HepG2 (cell line): Measurements from ENCODE around the gene PPP1R9A. TPM values are rescaled to one million over a fixed set of nuclear protein-coding genes. Genes with fewer than 3 reads are reported as not detected.

ENCODE experiments used
- ATAC-seq: fragments of 200-7000 bp; cut with Tn5 transposase; 3 replicates; pipeline ENCODE4 v1.9.1; 2020; ENCODE audit warnings: mild to moderate bottlenecking, moderate library complexity
- BruUV-seq: library from RNA; stranded (reverse); fragments of 400-500 nt; replicated peaks from 2 replicates; lab custom pipeline; 2021; lab: Mats Ljungman, UMichigan
- CTCF ChIA-PET: fragments of 300-600 bp; formaldehyde crosslinking; extraction: SDS; loops from one replicate; lab custom pipeline; 2021; ENCODE audit warnings: low total read pairs, inconsistent platforms, low intra/inter-chr PET ratio; lab: Yijun Ruan, JAX
- POLR2A ChIA-PET: fragments of 350-600 bp; sonication (Branson Sonifier 250); formaldehyde crosslinking; loops from one replicate; lab custom pipeline; 2020; ENCODE audit warnings: antibody characterized with exemption, inconsistent platforms; lab: Yijun Ruan, JAX
- DNase-seq: peaks from one replicate; pipeline ENCODE4 v3.0.0-alpha.2; 2015; ENCODE audit warnings: low spot score
- FAIRE-seq: peaks from 3 replicates; lab custom pipeline; 2011; peaks lifted over from hg19 to GRCh38; lab: Jason Lieb, UNC
- H2AFZ ChIP-seq: one replicate; pipeline ENCODE4 v1.6.1; 2011; ENCODE audit warnings: low read length, inconsistent platforms
- H3K27ac ChIP-seq: fragments of 300-600 bp; 3 replicates; pipeline ENCODE4 v1.8.0; 2011; ENCODE audit warnings: mixed run types, mild to moderate bottlenecking, mixed read lengths, low read length, inconsistent platforms; ENCODE audit not compliant: insufficient read depth; ENCODE audit errors: extremely low read length
- H3K27me3 ChIP-seq, 2 experiments: fragments of 200-600 bp in 1 of 2; 2 replicates in 1 of 2; 3 replicates in 1 of 2; pipeline versions ENCODE4 v1.6.0 to v1.8.0; 2011; ENCODE audit warnings: low read length in 2 of 2, mild to moderate bottlenecking in 2 of 2, moderate library complexity in 2 of 2, inconsistent platforms in 1 of 2; ENCODE audit not compliant: insufficient read depth in 2 of 2, control insufficient read depth in 1 of 2
- H3K36me3 ChIP-seq, 2 experiments: fragments of 200-600 bp in 1 of 2; replicated peaks in 1 of 2; 2 replicates in 1 of 2; 3 replicates in 1 of 2; pipeline versions ENCODE4 v1.5.1 to v1.8.0; 2011; ENCODE audit warnings: low read length in 2 of 2, inconsistent platforms in 1 of 2; ENCODE audit not compliant: insufficient read depth in 2 of 2, control insufficient read depth in 1 of 2
- H3K4me1 ChIP-seq: 2 replicates; pipeline ENCODE4 v1.5.1; 2012; ENCODE audit warnings: low read length, inconsistent platforms; ENCODE audit not compliant: insufficient read depth
- H3K4me2 ChIP-seq: 2 replicates; pipeline ENCODE4 v1.6.0; 2011; ENCODE audit warnings: low read depth, low read length, inconsistent platforms
- H3K4me3 ChIP-seq, 3 experiments: fragments of 200-600 bp in 1 of 3; sonication (generic), shearing (Covaris generic) in 1 of 3; replicated peaks in 1 of 3; 2 replicates each; pipeline ENCODE4 v1.5.1; 2011 to 2016; ENCODE audit warnings: low read length in 3 of 3, inconsistent platforms in 2 of 3, low read depth in 2 of 3, mild to moderate bottlenecking in 2 of 3, control low read depth in 1 of 3, mixed read lengths in 1 of 3; ENCODE audit not compliant: insufficient read depth in 1 of 3
- H3K79me2 ChIP-seq: one replicate; pipeline ENCODE4 v1.6.1; 2011; ENCODE audit warnings: low read length, inconsistent platforms; ENCODE audit not compliant: insufficient read depth
- H3K9ac ChIP-seq: 2 replicates; pipeline ENCODE4 v1.6.0; 2011; ENCODE audit warnings: mild to moderate bottlenecking, low read depth, low read length, inconsistent platforms; ENCODE audit not compliant: insufficient read depth
- H3K9me3 ChIP-seq: 2 replicates; pipeline ENCODE4 v1.5.1; 2012; ENCODE audit warnings: mild to moderate bottlenecking, low read length
- H4K20me1 ChIP-seq: 2 replicates; pipeline ENCODE4 v1.6.0; 2011; ENCODE audit warnings: inconsistent platforms, mild to moderate bottlenecking, low read length, moderate library complexity; ENCODE audit not compliant: insufficient read depth
- POLR2AphosphoS2 ChIP-seq: IDR thresholded peaks from 2 replicates; pipeline ENCODE4 v1.6.1; 2011; ENCODE audit warnings: low read depth, low read length, improper control_type of control experiment
- STAG1 ChIP-seq: sonication (generic); formaldehyde crosslinking; IDR thresholded peaks from 2 replicates; pipeline ENCODE4 v1.4.0; 2020; ENCODE audit warnings: missing genetic modification reagents
- ZBTB25 ChIP-seq: IDR thresholded peaks from 2 replicates; pipeline ENCODE4 v1.6.1; 2018; ENCODE audit warnings: missing genetic modification reagents
- ZNF33B ChIP-seq: sonication (generic); formaldehyde crosslinking; IDR thresholded peaks from 2 replicates; pipeline ENCODE4 v1.5.1; 2020; ENCODE audit warnings: mild to moderate bottlenecking, missing genetic modification reagents
- WGBS: methylation state at CpG from one replicate; pipeline ENCODE4 v1.1.6; 2017; ENCODE audit warnings: low lambda C conversion rate; 5-methylcytosine and 5-hydroxymethylcytosine counted together
- in situ Hi-C: cut with HindIII; loops from 2 replicates; pipeline ENCODE4 v1.10.0; 2017; ENCODE audit warnings: low pct_unique_long_range_greater_than_20kb; ENCODE audit not compliant: extremely low pct_ligation_motif_present
- intact Hi-C: fragments of 100-400 bp; cut with micrococcal nuclease; formaldehyde crosslinking; loops from one replicate; pipeline ENCODE4 v1.10.0; 2022; ENCODE audit not compliant: unreplicated experiment
- polyA plus RNA-seq, 8 experiments: library from polyadenylated mRNA; depleted of rRNA in 3 of 8; stranded (reverse) in 7 of 8; unstranded in 1 of 8; fragments of >200 nt; fragmentation: Illumina TruSeq in 4 of 8; extraction: Trizol in 4 of 8; gene quantifications; 2 replicates each; pipeline versions ENCODE4 v1.2.1 to v1.2.3, GENCODE V29; 2011 to 2016; ENCODE audit warnings: low read depth in 4 of 8, missing spikeins in 1 of 8, mixed read lengths in 1 of 8; ENCODE audit not compliant: insufficient read depth in 1 of 8
- total RNA-seq, 5 experiments: library from RNA; depleted of rRNA; stranded (reverse); fragments of >200 nt; fragmentation: Illumina TruSeq; extraction: Trizol; gene quantifications; 2 replicates each; pipeline ENCODE4 v1.2.3, GENCODE V29; 2016; ENCODE audit warnings: low read depth in 1 of 5
- TF ChIP-seq, protein P1 (sequence below): sonication (generic); formaldehyde crosslinking; IDR thresholded peaks from 2 replicates; pipeline ENCODE4 v1.4.0; 2020; ENCODE audit warnings: missing genetic modification reagents, low read depth, mild to moderate bottlenecking, borderline replicate concordance
- TF ChIP-seq, protein P2 (sequence below): fragments of 450-650 bp; IDR thresholded peaks from 2 replicates; pipeline ENCODE4 v1.6.1; 2016
- TF ChIP-seq, protein P3 (sequence below): sonication (generic); formaldehyde crosslinking; IDR thresholded peaks from 2 replicates; pipeline ENCODE4 v1.5.0; 2020; ENCODE audit warnings: mild to moderate bottlenecking, missing genetic modification reagents, moderate library complexity

The PPP1R9A gene
- total and polyA plus RNA-seq, 2 of the 13 experiments (the other 11 are each of a cell fraction or from before 2014, with no cell fraction given), result 11.4 to 31.9 TPM

DNA sequence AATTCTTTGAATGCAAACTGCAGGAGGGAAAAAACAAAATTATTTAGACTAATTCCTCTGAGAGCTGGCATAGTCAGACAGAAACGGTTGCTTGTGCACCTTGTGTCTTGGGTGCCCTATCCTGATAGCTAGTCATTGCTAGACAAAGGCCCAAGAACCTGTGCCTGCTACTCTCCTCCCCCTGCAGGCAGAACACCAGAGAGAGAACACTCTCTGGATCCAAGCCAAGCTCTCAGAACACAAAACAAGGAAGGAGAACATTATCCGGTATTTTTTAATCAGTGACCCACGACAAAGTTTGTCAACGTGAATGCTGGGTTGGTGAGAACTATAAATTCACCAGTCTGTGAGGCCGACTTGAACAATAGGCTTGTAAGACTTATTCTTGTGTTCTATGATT lies 18.8 kb upstream of the PPP1R9A start:
- FAIRE-seq, result peak; percentile 18
- no peak overlapping the region for H3K4me2 ChIP-seq
- H3K27ac ChIP-seq, result no peak overlapping the region
- H3K4me1 ChIP-seq, result no peaks in the 10 kb centered on the region
- no peaks in the 10 kb centered on the region for H3K36me3 ChIP-seq
- H3K79me2 ChIP-seq, result no peaks in the 10 kb centered on the region
- no peaks in the 10 kb centered on the region for H4K20me1 ChIP-seq
- H3K9ac ChIP-seq, result no peak overlapping the region
- peak; percentile 25 for DNase-seq
- CTCF ChIA-PET, result no interaction called here
- in situ Hi-C loops, result no loop called here
- no peaks in the 10 kb centered on the region for H3K9me3 ChIP-seq
- intact Hi-C loops, result no loop called here
- TF ChIP-seq, protein P1, sequence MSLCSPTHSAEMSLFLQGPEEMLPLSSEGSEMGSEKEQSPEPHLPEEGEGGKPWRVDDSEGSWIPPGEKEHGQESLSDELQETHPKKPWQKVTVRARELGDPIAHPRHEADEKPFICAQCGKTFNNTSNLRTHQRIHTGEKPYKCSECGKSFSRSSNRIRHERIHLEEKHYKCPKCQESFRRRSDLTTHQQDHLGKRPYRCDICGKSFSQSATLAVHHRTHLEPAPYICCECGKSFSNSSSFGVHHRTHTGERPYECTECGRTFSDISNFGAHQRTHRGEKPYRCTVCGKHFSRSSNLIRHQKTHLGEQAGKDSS (CRISPR knock-in tag), result no peak
- TF ChIP-seq STAG1 (CRISPR knock-in tag), result peak; percentile 43
- TF ChIP-seq POLR2AphosphoS2, result no peak
- TF ChIP-seq, protein P2, sequence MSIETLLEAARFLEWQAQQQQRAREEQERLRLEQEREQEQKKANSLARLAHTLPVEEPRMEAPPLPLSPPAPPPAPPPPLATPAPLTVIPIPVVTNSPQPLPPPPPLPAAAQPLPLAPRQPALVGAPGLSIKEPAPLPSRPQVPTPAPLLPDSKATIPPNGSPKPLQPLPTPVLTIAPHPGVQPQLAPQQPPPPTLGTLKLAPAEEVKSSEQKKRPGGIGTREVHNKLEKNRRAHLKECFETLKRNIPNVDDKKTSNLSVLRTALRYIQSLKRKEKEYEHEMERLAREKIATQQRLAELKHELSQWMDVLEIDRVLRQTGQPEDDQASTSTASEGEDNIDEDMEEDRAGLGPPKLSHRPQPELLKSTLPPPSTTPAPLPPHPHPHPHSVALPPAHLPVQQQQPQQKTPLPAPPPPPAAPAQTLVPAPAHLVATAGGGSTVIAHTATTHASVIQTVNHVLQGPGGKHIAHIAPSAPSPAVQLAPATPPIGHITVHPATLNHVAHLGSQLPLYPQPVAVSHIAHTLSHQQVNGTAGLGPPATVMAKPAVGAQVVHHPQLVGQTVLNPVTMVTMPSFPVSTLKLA, result no peak
- TF ChIP-seq ZNF33B (CRISPR knock-in tag), result no peak
- no peak for TF ChIP-seq ZBTB25
- TF ChIP-seq, protein P3, sequence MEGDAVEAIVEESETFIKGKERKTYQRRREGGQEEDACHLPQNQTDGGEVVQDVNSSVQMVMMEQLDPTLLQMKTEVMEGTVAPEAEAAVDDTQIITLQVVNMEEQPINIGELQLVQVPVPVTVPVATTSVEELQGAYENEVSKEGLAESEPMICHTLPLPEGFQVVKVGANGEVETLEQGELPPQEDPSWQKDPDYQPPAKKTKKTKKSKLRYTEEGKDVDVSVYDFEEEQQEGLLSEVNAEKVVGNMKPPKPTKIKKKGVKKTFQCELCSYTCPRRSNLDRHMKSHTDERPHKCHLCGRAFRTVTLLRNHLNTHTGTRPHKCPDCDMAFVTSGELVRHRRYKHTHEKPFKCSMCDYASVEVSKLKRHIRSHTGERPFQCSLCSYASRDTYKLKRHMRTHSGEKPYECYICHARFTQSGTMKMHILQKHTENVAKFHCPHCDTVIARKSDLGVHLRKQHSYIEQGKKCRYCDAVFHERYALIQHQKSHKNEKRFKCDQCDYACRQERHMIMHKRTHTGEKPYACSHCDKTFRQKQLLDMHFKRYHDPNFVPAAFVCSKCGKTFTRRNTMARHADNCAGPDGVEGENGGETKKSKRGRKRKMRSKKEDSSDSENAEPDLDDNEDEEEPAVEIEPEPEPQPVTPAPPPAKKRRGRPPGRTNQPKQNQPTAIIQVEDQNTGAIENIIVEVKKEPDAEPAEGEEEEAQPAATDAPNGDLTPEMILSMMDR (CRISPR knock-in tag), result peak; percentile 23; the same call in 1 of the 2 replicates
- TF ChIP-seq, all 625 proteins: peak for 2
- Histone ChIP-seq H3K27me3 (peaks cover 0 to 15% of the 10 kb centered on the region in 2 experiments; a peak in 2 of 5 replicates), H3K4me3 (no peak overlapping the region), H2AFZ (no peak overlapping the region)
- peak; percentile 67 for ATAC-seq
- WGBS, result 11% methylated on average over 5 of the region's 5 CpGs
- POLR2A ChIA-PET, result no interaction called here
- no TSS peak for BruUV-seq
